ENCODE measurements around the gene JUNB. TPM values are rescaled to one million over a fixed set of nuclear protein-coding genes. Genes with fewer than 3 reads are reported as not detected.

JUNB gene
- 39.1 TPM for total RNA-seq
- polyA plus RNA-seq (ENCODE audit: insufficient read depth in 1 of 8, insufficient read length in 8 of 8, low replicate concordance in 1 of 8) = 100 to 1,000 TPM in 1 of 8 donors, 10 to 100 TPM in 7; 17.8 to 157 (median 66.9) TPM
- long read RNA-seq, donor 1, transcript JUNB-201 (1 exons, 1,820 nt) = major isoform, 56 of 56 reads
- long read RNA-seq, donor 1, partial matches to known transcripts = 0 of 56 reads
- long read RNA-seq, donor 1, other reads (novel, unspliced or antisense) = 0 of 56 reads
- long read RNA-seq, donor 2, transcript JUNB-201 (1 exons, 1,820 nt) = major isoform, 17 of 17 reads
- long read RNA-seq, donor 2, partial matches to known transcripts = 0 of 17 reads
- long read RNA-seq, donor 2, other reads (novel, unspliced or antisense) = 0 of 17 reads
- long read RNA-seq, donor 3, transcript JUNB-201 (1 exons, 1,820 nt) = major isoform, 51 of 51 reads
- long read RNA-seq, donor 3, partial matches to known transcripts = 0 of 51 reads
- long read RNA-seq, donor 3, other reads (novel, unspliced or antisense) = 0 of 51 reads
- long read RNA-seq, donor 4, transcript JUNB-201 (1 exons, 1,820 nt) = major isoform, 276 of 276 reads
- long read RNA-seq, donor 4, partial matches to known transcripts = 0 of 276 reads
- long read RNA-seq, donor 4, other reads (novel, unspliced or antisense) = 0 of 276 reads
- long read RNA-seq, donor 5, transcript JUNB-201 (1 exons, 1,820 nt) = major isoform, 63 of 63 reads
- long read RNA-seq, donor 5, partial matches to known transcripts = 0 of 63 reads
- long read RNA-seq, donor 5, other reads (novel, unspliced or antisense) = 0 of 63 reads
- long read RNA-seq, donor 6, transcript JUNB-201 (1 exons, 1,820 nt) = major isoform, 27 of 27 reads
- long read RNA-seq, donor 6, partial matches to known transcripts = 0 of 27 reads
- long read RNA-seq, donor 6, other reads (novel, unspliced or antisense) = 0 of 27 reads
- long read RNA-seq, donor 7, transcript JUNB-201 (1 exons, 1,820 nt) = major isoform, 99 of 99 reads
- long read RNA-seq, donor 7, partial matches to known transcripts = 0 of 99 reads
- long read RNA-seq, donor 7, other reads (novel, unspliced or antisense) = 0 of 99 reads
- long read RNA-seq, donor 8, transcript JUNB-201 (1 exons, 1,820 nt) = major isoform, 46 of 46 reads
- long read RNA-seq, donor 8, partial matches to known transcripts = 0 of 46 reads
- long read RNA-seq, donor 8, other reads (novel, unspliced or antisense) = 0 of 46 reads
- long read RNA-seq, donor 9, transcript JUNB-201 (1 exons, 1,820 nt) = major isoform, 100 of 100 reads
- long read RNA-seq, donor 9, partial matches to known transcripts = 0 of 100 reads
- long read RNA-seq, donor 9, other reads (novel, unspliced or antisense) = 0 of 100 reads
- long read RNA-seq, donor 10, transcript JUNB-201 (1 exons, 1,820 nt) = major isoform, 163 of 163 reads
- long read RNA-seq, donor 10, partial matches to known transcripts = 0 of 163 reads
- long read RNA-seq, donor 10, other reads (novel, unspliced or antisense) = 0 of 163 reads
- long read RNA-seq, donor 11, transcript JUNB-201 (1 exons, 1,820 nt) = major isoform, 79 of 79 reads
- long read RNA-seq, donor 11, partial matches to known transcripts = 0 of 79 reads
- long read RNA-seq, donor 11, other reads (novel, unspliced or antisense) = 0 of 79 reads

DNA sequence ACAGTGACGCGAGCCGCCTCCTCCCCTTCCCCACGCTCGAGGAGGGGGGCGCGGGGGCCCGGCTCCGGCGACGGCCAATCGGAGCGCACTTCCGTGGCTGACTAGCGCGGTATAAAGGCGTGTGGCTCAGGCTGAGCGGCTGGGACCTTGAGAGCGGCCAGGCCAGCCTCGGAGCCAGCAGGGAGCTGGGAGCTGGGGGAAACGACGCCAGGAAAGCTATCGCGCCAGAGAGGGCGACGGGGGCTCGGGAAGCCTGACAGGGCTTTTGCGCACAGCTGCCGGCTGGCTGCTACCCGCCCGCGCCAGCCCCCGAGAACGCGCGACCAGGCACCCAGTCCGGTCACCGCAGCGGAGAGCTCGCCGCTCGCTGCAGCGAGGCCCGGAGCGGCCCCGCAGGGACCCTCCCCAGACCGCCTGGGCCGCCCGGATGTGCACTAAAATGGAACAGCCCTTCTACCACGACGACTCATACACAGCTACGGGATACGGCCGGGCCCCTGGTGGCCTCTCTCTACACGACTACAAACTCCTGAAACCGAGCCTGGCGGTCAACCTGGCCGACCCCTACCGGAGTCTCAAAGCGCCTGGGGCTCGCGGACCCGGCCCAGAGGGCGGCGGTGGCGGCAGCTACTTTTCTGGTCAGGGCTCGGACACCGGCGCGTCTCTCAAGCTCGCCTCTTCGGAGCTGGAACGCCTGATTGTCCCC is at the start of gene JUNB:
JUNB (plus strand) TSS at position 142 of the 706 bp plus-strand sequence; CDS start at position 428, 286 bp downstream.
- under 1% methylated on average over 63 of the region's 73 CpGs for WGBS (ENCODE audit: insufficient coverage)
- H3K4me1 ChIP-seq (ENCODE audit: control insufficient read depth, insufficient read depth, low read length) = peaks cover 63% of the 10 kb centered on the region

DNA sequence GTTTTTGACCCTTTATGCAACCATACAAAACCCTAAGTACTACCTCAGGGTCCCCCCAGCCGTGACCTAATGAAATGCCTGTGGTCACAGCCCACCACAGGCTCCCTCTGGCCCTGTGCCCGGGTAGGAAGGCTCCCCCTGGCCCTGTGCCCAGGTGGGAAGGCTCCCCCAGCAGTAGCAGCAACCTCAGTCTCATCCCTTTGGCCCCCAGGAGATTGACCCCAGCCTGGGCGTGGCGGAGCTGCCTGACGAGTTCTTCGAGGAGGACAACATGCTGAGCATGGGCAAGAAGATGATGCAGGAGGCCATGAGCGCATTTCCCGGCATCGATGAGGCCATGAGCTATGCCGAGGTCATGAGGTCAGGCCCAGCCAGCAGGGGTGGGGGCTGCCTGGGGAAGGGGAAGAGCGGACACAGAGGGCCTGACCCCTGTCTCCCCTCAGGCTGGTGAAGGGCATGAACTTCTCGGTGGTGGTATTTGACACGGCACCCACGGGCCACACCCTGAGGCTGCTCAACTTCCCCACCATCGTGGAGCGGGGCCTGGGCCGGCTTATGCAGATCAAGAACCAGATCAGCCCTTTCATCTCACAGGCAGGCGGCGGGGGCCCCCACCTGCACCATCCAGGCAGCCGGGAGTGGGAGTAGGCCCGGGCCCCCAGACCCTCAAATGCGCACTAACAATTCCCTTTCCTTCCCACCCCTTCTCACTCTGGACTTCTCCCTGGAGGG is 46.0 kb upstream of the JUNB start:
- Histone ChIP-seq H3K9me3 (replicated peaks; ENCODE audit: control insufficient read depth, low read depth, low read length) (peaks cover 11% of the 10 kb centered on the region), H3K36me3 (ENCODE audit: control insufficient read depth, insufficient read depth, low read length) (peaks cover 51% of the 10 kb centered on the region), H3K27me3 (ENCODE audit: control insufficient read depth, insufficient read depth, low read length) (peaks cover 3% of the 10 kb centered on the region), H3K4me1 (ENCODE audit: control insufficient read depth, insufficient read depth, low read length) (peaks cover 3% of the 10 kb centered on the region), H3K4me3 (ENCODE audit: low read length) (no peak overlapping the region), H3K27ac (ENCODE audit: low read length) (no peak overlapping the region)
- WGBS (ENCODE audit: insufficient coverage) = 78% methylated on average over 17 of the region's 22 CpGs
- no peak for DNase-seq

More for the DNA sequence above, at the start of gene JUNB:
- Histone ChIP-seq H3K27me3 (ENCODE audit: control insufficient read depth, insufficient read depth, low read length) (no peaks in the 10 kb centered on the region), H3K27ac (ENCODE audit: low read length) (peak within 1 kb of the TSS; percentile 99), H3K36me3 (ENCODE audit: control insufficient read depth, insufficient read depth, low read length) (no peaks in the 10 kb centered on the region), H3K9me3 (replicated peaks; ENCODE audit: control insufficient read depth, low read depth, low read length) (no peaks in the 10 kb centered on the region), H3K4me3 (ENCODE audit: low read length) (peak within 1 kb of the TSS; percentile 98)
- DNase-seq = peak; percentile 99

DNA sequence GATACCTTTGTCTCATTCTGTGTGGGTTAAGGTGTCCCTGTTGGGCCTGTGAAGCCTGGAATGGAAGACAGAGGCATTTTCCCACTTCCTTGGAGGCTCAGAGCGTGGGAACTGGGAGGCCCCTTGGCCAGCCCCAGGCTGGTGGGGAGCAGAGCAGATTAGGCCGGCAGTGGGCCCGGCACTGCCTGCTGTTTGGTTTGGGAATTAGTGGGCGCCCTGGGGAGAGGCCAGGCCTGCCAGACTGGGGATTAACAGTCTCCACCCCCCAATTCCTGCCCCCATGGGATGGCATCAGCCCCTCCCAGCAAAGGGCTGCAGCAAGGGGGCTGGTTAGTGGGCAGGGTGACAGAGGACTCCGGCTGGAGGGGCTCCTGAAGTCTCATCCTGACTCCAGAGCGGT is 42.8 kb upstream of the JUNB start:
- no peak overlapping the region for H3K4me3 ChIP-seq (ENCODE audit: low read length)
- peaks cover 40% of the 10 kb centered on the region for H3K36me3 ChIP-seq (ENCODE audit: control insufficient read depth, insufficient read depth, low read length)
- DNase-seq = no peak
- H3K4me1 ChIP-seq (ENCODE audit: control insufficient read depth, insufficient read depth, low read length) = peaks cover 5% of the 10 kb centered on the region
- 71% methylated on average over 1 of the region's 6 CpGs for WGBS (ENCODE audit: insufficient coverage)
- no peak overlapping the region for H3K27ac ChIP-seq (ENCODE audit: low read length)
- H3K27me3 ChIP-seq (ENCODE audit: control insufficient read depth, insufficient read depth, low read length) = peaks cover 21% of the 10 kb centered on the region
- peaks cover 11% of the 10 kb centered on the region for H3K9me3 ChIP-seq (replicated peaks; ENCODE audit: control insufficient read depth, low read depth, low read length)

DNA sequence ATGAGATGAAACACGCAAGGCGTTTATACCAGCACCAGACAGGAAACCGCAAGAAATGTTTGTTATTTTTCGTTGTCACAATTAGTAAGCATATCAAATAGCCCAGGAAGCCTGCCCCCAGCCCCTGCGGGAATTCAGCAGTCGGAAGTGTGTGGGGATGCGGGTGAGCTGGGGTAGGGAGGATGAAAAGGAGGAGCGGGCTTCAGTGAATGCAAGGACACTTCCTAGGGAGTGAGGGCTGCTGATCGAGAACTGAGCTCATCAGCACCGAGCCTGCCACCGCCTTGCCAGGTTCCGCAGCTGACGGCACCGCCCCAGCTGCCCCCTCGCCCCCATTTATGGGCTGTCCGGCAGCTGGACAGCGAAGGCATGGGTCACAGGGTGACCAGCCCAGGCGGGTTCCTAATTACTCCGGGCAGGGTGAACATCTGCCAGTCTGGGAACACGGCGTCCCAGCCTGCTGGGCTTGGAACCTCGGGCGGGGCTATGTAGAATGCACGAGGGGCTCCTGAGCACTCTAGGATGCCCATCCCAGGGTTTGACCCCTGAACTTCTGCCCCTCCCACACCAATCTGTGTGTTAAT is 41.3 kb upstream of the JUNB start:
- DNase-seq = peak; percentile 25
- no peak overlapping the region for H3K4me3 ChIP-seq (ENCODE audit: low read length)
- 32% methylated on average over 18 of the region's 24 CpGs for WGBS (ENCODE audit: insufficient coverage)
- no peak overlapping the region for H3K27ac ChIP-seq (ENCODE audit: low read length)
- H3K9me3 ChIP-seq (replicated peaks; ENCODE audit: control insufficient read depth, low read depth, low read length) = peaks cover 11% of the 10 kb centered on the region
- H3K36me3 ChIP-seq (ENCODE audit: control insufficient read depth, insufficient read depth, low read length) = peaks cover 34% of the 10 kb centered on the region
- peaks cover 5% of the 10 kb centered on the region for H3K4me1 ChIP-seq (ENCODE audit: control insufficient read depth, insufficient read depth, low read length)
- peaks cover 24% of the 10 kb centered on the region for H3K27me3 ChIP-seq (ENCODE audit: control insufficient read depth, insufficient read depth, low read length)

DNA sequence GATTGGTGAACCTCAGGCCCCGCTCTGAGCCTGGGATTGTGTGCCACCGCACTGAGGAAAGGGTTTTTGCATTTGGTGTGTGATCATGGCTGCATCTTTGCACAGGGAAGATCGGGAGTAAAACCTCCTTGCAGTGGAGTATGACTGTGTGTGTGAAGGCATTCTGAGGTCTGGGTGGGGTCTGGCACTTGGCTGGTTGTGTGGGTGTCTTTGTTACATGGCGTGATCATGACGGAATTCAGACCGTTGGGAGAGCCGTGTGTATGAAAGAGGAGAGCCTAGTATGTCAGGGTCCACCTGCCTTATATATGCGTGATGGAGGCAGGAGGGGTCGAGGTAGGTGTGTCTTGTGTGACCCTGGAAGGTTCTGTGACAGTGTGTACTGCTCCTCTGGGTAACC is 40.4 kb upstream of the JUNB start:
- DNase-seq = no peak
- Histone ChIP-seq H3K27me3 (ENCODE audit: control insufficient read depth, insufficient read depth, low read length) (peaks cover 24% of the 10 kb centered on the region), H3K4me3 (ENCODE audit: low read length) (no peak overlapping the region), H3K9me3 (replicated peaks; ENCODE audit: control insufficient read depth, low read depth, low read length) (peaks cover 11% of the 10 kb centered on the region), H3K27ac (ENCODE audit: low read length) (no peak overlapping the region), H3K36me3 (ENCODE audit: control insufficient read depth, insufficient read depth, low read length) (peaks cover 25% of the 10 kb centered on the region), H3K4me1 (ENCODE audit: control insufficient read depth, insufficient read depth, low read length) (peaks cover 5% of the 10 kb centered on the region)
- 62% methylated on average over 8 of the region's 9 CpGs for WGBS (ENCODE audit: insufficient coverage)

DNA sequence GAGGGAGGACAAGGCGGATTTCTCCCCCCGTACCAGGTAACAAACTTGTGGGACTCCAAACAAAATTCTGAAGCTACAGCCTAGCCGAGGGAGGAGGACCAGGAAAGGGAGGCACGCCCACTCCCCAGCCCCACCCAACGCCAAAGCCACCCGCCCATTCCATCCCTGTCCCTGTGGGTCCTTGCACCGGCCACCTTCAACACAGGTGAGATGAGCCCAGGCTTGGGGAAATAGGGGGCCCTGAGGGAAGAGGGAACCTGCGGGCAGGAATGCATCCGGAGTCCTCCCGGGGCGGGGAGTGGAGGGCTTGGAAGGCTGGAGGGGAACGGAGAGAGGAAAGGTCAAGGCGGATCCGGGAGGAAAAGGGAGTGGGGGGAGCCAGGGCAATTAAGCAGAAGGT is 39.7 kb upstream of the JUNB start, which contains the start of gene BEST2:
BEST2 (plus strand) TSS at position 157 of the 400 bp plus-strand sequence. CDS start 802 bp downstream, outside the sequence.
- DNase-seq = no peak
- WGBS (ENCODE audit: insufficient coverage) = 59% methylated on average over 9 of the region's 14 CpGs
- Histone ChIP-seq H3K27me3 (ENCODE audit: control insufficient read depth, insufficient read depth, low read length) (peaks cover 24% of the 10 kb centered on the region), H3K9me3 (replicated peaks; ENCODE audit: control insufficient read depth, low read depth, low read length) (peaks cover 11% of the 10 kb centered on the region), H3K4me1 (ENCODE audit: control insufficient read depth, insufficient read depth, low read length) (peaks cover 5% of the 10 kb centered on the region), H3K36me3 (ENCODE audit: control insufficient read depth, insufficient read depth, low read length) (peaks cover 18% of the 10 kb centered on the region), H3K27ac (ENCODE audit: low read length) (no peak within 1 kb of the TSS), H3K4me3 (ENCODE audit: low read length) (no peak within 1 kb of the TSS)

DNA sequence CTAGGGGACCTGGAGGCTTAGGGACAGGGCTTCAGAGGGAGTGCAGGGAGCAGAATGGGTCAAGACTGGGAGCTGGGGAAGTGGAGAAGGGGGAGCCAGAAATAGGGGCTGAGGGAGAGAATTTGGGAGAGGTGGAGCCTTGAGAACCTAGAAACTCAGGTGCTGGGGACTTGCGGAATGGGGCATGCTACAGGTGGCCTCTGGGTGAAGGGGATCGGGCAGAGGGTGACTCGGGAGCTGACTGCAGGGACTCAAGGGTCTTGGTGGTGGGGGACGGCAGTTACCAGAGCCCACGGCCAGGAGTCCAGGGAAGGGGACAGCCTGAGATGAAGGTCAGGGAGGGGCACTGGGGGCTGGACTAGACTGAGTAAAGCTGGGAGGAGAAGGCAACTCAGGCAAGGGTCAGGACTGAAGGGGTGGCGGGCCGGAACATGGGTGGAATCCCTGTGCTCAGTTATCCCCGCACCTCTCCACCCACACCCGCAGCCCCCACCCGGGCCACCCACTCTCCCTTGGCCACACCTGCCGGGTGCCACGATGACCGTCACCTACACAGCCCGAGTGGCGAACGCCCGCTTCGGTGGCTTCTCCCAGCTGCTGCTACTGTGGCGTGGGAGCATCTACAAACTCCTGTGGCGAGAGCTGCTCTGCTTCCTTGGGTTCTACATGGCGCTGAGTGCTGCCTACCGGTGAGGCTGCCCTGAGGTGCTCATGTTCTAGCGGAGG is 39.1 kb upstream of the JUNB start:
- WGBS (ENCODE audit: insufficient coverage) = 84% methylated on average over 20 of the region's 23 CpGs
- Histone ChIP-seq H3K27me3 (ENCODE audit: control insufficient read depth, insufficient read depth, low read length) (peaks cover 24% of the 10 kb centered on the region), H3K27ac (ENCODE audit: low read length) (no peak overlapping the region), H3K9me3 (replicated peaks; ENCODE audit: control insufficient read depth, low read depth, low read length) (peaks cover 9% of the 10 kb centered on the region), H3K36me3 (ENCODE audit: control insufficient read depth, insufficient read depth, low read length) (peaks cover 13% of the 10 kb centered on the region), H3K4me1 (ENCODE audit: control insufficient read depth, insufficient read depth, low read length) (peaks cover 9% of the 10 kb centered on the region), H3K4me3 (ENCODE audit: low read length) (no peak overlapping the region)
- no peak for DNase-seq

Measured in muscle of leg (tissue), 16 donors.